HuH-7 (cell line): ENCODE measurements around the gene SLC6A12.

ENCODE experiments used
- DNase-seq: peaks from one replicate; pipeline ENCODE4 v3.0.0; 2011; ENCODE audit warnings: low spot score

The SLC6A12 gene

DNA sequence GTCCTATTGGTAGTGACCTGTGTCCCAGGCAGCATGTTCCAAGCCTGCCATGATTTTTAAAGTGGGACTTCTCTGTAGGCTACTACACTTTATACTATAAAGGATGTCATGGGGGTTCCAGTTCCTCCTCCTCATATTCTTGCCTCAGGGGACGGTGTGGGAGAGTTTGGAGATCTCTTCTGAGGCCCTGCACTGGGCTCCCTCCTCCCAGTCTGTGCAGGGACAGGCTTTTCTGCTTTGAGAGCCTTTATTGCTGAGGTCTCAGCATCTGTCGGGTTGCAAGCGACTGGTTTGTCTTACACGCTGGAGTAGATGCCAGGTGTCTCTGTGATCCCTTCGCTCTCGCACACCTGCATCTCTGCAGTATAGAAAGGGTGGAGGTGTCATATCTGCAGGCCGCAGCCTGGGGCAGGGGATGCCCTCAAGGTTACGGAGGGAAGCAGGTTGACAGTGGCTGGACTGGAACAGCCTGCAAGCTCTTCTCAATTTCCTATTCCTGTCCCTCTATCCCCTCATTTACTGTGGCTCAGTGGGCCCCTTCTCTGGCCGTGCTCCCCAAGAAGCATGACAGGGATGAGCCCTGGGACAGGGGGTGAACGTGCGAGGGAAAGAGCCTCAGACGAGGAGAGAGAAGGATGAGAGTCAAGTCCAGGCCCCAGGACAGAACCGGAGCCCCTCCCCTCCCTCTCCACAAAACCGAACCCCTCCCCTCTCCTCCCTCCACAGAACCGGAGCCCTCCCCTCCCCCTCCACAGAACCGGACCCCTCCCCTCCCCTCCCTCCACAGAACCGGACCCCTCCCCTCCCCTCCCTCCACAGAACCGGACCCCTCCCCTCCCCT lies 51.3 kb downstream of the SLC6A12 start:
- no peak for DNase-seq

DNA sequence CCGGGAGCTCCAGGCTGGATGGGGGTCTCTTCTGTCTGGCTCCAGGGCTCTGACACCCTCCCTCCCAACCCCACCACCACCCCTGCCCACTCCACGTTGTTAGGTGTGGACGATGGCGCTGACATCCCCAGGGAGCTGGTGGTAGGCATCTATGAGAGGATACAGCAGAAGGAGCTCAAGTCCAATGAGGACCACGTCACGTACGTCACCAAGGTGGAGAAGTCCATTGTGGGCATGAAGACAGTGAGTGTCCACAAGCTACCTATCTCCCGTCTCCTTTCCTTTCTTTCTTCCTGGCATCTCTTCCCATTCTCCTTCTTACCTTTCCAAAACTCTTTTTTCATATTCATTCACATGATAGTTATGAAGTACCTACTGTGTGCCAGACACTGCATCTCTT lies 52.1 kb downstream of the SLC6A12 start:
- no peak for DNase-seq

DNA sequence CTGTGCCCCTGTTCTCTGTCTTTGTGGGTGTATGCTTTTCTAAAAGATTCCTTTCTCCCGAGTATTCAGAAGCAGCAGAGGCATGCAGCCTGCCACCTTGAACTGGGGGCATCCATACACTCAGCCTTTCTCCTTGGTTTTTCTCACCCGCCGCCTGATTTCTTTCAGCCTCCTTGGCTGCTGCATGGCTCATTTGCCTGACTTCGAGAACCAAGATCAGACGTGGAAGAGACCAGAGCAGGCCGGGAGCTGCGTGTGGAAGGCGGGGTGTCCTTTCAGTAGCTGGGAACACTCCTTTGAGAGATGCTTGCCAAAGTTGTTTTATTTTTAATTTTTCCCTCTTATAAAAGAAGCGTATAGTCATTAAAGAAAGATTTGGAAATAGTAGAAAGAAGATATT lies 53.1 kb downstream of the SLC6A12 start:
- no peak for DNase-seq

DNA sequence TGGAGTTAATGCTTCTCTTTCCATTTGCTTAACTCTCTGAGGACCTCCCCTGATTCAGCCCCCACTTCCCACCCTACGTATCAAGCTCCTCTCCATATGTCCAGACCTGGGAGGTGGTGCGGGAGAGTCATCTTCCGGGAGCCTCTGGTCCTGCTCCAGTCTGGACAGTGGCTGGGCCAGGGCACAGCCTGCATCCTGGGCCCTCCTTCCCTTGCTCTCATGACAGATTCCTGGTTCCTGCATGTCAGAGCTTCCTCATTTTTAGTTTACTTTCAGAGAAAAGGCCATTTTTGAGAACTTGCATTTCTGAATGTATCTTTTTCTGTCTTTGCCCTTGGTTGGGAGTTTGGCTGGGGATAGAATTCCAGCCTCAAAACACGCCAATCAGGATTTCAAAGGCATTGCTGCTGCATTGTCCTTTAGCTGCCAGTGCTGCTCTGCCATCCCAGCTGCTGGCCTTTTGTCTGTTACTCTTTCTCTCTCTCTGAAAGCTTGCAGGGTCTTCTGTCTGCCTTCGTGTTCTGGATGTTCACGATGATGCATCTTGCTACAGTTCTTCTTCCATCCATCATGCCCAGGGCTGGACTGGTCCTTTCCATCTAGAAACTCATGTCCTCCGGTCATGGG lies 54.7 kb downstream of the SLC6A12 start:
- DNase-seq, result no peak

DNA sequence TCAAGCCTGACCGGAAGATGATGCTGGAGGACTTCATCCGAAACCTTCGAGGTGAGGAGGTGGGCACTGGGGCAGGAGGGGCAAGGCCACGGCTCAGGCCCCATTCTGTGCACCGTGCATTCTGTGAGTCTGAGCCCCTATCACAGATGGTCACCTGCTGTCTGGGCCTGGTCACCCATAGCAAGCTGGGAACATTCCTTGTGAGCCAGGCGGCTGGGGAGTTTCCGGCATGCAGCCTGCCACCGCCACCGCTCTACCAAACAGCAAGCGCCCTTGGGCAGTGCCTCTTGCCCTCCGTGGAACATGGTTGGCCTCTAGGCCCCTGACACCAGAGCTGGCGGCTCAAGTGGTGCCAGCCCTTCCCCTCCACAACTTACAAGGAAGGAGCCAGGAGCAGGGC lies 56.3 kb downstream of the SLC6A12 start:
- DNase-seq, result no peak

DNA sequence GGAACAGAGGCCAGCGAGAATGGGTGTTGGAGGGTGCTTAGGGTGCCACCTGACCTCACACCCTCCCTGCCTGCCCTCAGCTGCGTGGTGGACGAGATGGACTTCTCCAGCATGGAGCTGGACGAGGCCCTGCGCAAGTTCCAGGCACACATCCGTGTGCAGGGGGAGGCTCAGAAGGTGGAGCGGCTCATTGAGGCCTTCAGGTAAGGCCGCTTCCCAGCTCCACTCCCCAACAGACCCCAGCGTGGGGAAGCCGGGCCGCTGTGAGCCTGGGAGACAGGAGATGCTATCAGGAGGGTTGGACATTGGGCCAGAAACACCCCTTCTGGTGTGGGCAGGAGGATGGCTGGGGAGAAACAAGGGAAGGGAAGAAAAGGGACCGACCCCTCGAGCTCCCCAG lies 57.0 kb downstream of the SLC6A12 start:
- DNase-seq, result no peak

DNA sequence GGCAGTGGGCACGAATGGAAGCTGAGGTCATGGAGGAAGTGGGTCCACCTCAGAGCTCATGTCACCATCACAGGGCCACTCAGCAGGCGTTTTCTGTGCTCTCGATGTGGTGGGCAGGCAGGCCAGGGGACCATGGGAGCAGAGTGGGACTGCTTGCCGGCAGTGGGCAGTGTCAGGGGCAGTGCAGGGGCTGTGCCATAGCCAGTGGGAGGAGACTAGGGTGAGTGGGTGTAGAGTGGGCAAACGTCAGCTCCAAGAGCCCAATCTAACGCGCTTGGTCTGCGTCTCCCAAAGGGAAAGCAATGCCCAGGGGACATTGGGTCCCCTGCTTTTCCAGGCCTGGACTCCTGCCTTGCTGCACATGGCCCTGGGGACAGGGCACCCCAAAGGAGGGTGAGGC lies 58.3 kb downstream of the SLC6A12 start:
- DNase-seq, result no peak

DNA sequence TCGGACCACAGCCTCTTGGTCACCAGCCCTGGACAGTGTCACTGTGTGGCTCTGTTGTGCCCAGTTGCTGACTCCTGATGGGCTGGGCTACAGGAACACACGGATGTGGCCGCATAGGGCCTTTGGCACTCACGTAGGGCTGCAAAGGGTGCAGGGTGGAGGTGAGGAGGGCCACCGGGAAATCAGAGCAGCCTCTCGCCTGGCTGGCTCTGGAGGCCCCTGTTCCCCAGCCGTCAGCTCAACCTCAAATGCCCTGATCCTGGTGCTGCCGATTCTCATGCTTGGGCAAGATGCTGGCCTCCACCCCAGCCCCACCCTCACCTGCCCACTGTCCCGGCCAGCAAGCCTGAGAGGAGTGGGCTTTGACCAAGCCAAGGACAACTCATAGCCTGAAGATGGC lies 59.0 kb downstream of the SLC6A12 start:
- no peak for DNase-seq

DNA sequence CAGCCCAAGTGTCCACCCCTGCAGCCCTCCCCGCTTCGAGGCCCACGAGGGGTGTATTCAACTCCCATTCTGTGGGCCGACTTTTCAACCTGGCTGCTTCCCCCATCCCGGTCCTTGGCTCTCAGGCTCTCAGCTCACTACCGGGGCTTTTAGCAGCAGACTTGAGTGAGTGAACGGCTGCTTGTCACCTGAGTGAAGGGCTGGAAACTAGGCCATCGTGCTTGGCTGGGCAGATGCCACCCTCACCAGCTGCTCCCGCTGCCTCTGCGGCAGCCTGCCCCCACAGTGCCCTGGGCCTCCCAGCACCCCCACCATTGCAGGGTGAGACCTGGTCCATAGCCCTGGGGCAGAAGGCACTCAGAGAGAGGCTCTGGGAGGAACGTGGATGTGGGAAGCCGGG lies 59.9 kb downstream of the SLC6A12 start:
- no peak for DNase-seq

DNA sequence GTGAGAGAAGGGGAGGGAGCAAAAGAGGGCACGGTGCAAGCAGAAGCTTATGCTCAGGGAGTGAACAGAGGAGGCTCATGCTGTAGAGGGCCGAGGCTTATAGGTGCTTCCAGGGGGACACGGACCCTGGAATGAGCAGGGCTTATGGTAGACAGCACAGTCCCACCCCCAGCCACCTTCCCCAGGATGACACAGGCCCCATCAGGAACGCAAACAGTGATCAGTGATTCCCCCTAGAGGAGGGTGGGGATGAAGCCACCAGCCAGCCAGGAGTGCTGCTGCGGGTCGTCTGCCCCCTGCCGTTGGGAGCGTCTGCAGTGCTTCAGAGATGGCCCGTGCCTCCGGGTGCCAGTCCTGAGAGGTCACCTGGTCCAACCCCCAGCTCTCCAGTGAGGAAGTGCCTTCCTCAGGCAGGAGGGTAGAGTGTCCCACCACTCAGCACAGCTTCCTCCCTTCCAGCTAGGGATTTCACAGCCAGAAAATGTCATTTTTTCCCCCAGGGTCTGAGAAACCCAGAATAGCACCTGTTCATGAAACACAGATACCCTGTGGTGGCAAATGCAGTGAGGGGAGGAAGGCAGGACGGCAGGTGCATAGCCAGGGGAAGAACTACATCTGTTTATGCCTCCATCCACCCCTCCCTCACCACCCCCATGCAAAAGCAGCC lies 60.7 kb downstream of the SLC6A12 start:
- DNase-seq, result peak; percentile 96

DNA sequence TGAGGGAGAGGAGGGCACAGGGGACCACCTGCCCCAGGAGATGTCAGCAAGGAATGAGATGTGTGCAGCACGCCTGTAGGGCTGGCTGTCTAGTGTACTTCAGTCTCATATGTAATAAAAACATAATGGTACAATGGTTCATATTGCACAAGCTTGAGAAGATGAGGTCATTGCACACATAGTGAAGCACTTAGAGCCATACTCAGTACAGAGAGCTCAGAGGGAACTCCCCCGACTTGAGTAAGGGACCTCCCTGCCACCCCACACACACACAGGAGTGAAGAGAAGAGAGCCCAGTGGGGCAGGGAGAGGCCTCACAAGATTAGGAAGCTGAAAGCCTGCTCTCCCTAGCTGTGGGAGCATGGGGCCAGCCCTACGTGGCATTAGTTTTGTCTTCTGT lies 61.5 kb downstream of the SLC6A12 start:
- DNase-seq, result no peak

DNA sequence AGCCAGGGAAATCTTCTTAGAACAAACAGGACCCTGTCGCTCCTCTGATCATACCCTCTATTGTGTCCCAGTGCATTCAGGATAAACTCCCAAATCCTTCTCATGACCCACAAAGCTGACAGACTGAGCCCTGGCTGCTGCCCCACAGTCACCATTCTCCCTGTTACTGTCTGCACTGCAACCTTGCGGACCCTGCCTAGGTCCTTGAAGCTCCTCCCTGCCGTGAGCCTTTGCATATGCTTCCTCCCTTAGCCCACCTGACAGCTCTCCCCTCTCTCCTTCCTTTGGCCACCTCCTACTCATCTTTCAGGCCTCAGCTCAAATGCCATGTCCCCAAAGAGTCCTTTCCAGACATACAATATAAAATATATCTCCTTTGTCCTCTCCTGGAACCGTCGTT lies 62.4 kb downstream of the SLC6A12 start:
- DNase-seq, result no peak

DNA sequence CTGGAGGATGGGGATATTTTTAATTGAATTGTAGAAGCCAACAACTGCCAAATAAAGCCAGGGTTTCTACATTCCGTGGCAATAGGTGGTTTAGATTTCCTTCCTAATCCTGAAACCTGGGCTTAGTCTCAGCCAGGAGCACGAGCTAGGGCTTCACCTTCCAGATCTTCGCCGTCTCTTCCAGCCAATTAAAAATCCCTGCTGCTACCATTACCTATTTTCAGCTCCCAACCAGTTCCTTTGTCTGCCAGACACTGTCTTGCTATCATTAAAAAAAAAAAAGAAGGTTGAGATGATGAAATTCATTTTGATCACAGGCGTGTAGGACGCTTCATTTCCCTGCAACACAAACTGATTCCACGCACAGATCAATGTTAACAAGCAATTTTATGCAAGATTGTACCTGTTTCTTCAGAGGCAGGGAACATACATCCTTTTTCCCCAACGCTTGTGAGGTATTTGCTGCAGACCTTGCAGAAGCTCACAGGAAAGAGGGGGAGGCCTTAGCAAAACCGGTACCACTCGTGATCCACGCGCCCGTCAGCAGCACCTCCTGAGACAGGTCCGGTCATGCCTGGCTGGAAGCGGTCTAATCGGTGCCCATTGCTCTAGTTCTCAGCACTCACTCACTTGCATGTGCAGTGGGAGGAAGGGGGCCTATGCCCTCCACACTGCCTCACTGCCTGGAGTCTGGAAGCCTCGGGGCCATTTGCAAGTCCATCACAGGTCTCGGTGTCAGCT lies 65.1 kb downstream of the SLC6A12 start:
- no peak for DNase-seq

DNA sequence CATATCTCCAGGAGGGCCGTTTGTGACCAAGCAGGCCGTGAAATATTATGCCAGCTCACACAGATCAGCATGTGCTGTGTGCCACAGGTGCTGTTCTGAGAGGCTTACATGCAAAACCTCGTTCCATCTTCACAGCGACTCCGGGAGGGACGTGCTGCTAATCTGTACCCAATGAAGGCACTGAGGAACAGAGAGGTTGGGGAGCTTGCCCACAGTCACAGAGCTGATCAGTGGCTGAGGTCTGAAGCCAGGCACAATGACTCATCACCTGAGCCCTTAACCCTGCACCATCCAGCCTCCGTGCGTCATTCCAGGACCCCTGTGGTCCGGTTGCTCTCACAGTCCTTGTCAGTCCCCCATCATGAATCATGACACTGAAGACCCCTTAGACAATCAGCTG lies 66.7 kb downstream of the SLC6A12 start:
- no peak for DNase-seq

DNA sequence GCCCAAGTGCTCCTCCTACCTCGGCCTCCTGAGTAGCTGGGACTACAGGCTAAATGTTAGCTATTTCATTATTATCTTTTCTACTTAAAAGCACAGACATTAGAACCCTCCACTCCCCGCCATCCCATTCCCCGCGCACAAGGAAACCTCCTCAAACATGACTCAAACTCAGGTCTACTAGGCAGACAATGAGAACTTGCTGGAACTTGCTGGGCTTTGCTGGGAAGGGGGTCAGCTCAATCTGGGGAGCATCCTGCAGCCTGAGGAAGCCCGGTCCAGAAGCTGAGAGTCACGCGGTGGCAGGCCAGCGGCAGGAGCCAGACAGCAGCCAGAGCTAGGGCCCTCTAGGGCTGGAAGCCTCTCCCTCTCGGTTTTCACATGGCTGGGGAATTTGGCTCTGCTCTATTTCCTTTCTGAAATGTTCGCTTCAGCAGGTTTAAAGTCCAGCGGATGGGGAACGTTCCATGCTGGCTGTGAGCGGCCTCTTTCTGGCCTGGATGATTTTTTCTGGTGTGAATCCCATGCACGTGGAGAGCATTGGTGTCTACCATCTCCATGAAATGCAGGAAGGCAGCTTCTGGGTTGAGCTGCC lies 68.5 kb downstream of the SLC6A12 start:
- DNase-seq, result no peak

DNA sequence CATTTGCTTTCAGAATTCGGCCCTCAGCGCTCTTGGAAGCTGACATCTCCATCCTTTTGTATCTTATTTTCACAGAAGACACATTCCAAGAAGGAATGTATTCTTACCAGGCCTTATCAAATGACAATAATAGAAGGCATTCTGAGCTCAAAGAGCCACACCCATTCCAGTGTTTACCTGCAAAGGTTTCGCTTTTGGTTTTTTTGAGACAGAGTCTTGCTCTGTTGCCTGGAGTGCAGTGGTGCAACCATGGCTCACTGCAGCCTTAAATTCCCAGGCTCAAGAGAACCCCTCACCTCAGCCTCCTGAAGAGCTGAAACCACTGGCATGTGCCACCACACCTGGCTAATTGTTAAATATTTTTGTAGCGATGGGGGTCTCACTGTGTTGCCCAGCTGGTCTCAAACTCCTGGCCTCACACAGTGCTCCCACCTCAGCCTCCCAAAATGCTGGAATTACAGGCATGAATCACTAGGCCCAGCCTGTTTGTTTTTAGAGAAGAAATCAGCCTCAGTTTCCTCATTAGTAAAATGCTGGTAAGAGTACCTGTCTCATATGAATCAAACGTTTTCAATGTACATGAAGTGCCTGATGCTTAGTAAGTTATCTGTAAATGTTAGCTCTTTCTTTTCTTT lies 69.2 kb downstream of the SLC6A12 start:
- DNase-seq, result no peak

DNA sequence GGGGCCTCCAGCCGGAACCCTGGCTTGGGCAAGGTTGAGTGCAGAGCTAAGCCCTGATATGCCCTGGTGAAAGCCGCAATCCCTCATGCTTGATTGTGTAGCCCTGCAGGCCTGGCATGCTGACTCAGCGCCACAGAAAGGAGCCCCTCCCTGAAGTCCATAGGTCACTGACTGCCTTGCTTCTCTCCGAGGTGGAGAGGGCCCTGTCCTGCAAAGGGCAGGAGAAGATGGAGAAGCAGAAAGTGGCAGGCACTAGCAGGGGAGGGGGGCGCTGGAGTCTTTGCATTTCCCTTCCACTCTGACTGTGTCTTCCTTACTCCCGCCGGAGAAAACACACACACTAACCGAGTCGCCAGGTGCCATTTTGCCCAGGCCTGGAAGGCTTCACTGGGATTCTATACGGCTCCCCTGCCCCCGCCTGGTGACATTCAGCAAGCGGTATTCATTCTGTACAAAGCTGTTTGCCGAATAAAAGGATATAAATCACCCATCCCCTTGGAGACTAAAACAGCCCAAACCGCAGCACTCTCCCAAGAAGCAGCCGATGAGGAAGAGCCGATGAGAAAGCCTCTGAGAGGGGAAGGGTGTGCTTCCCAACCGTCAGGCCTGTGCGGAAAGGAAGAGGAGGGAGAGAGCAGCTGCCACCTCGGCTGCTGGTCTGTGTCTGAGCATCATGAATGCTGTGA lies 69.8 kb downstream of the SLC6A12 start:
- peak; percentile 75 for DNase-seq

DNA sequence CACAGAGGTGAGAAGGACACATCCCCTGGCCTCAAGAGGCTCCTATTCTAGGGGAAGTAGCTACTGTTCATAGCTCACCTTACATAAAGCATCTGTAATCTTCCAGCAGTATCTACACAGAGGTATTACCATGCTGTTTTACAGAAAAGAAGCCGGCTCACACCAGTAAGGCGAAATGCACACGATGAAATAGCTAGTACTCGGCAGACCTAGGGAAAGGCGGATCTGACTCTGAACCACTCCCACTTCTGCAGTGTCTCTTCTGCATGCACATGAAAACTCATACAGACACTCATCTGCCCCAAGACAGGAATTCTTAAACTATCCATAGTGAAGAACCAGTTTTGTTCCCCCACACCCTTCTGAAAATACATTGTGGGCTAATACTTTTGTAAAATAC lies 73.8 kb downstream of the SLC6A12 start:
- DNase-seq, result no peak
